Kidney (tissue), 14 donors: ENCODE data around the gene GRK2. TPM values are rescaled to one million over a fixed set of nuclear protein-coding genes. Genes with fewer than 3 reads are reported as not detected.

Experiments
- DNase-seq, 5 donors: peaks; one replicate each; pipeline ENCODE4 v3.0.0-alpha.2; 2013 to 2020
- FAIRE-seq: peaks from 2 replicates; lab custom pipeline; 2012; peaks lifted over from hg19 to GRCh38; lab: Jason Lieb, UNC
- H3K27ac ChIP-seq, 2 donors: one replicate each; pipeline ENCODE4 v1.7.0; 2013; ENCODE audit warnings: low read depth in 2 of 2, low read length in 2 of 2, inconsistent platforms in 1 of 2
- H3K27me3 ChIP-seq: one replicate; pipeline ENCODE4 v1.7.1; 2013; ENCODE audit warnings: low read length, inconsistent platforms; ENCODE audit not compliant: control insufficient read depth, insufficient read depth
- H3K36me3 ChIP-seq, 3 donors: one replicate each; pipeline versions ENCODE4 v1.7.0 to v1.7.1; 2013; ENCODE audit warnings: low read length in 3 of 3, control low read depth in 1 of 3, inconsistent platforms in 1 of 3; ENCODE audit not compliant: insufficient read depth in 3 of 3, control insufficient read depth in 2 of 3
- H3K4me1 ChIP-seq, 3 donors: one replicate each; pipeline versions ENCODE4 v1.7.0 to v1.7.1; 2013; ENCODE audit warnings: low read length in 3 of 3, inconsistent platforms in 1 of 3, low read depth in 1 of 3; ENCODE audit not compliant: control insufficient read depth in 2 of 3, insufficient read depth in 2 of 3
- H3K4me3 ChIP-seq, 3 donors: one replicate each; pipeline versions ENCODE4 v1.7.0 to v1.8.1; 2013; ENCODE audit warnings: low read length in 3 of 3, control low read depth in 1 of 3, inconsistent platforms in 1 of 3
- H3K9ac ChIP-seq, 3 donors: one replicate each; pipeline versions ENCODE4 v1.7.0 to v1.7.1; 2013; ENCODE audit warnings: low read length in 3 of 3, control low read depth in 1 of 3, inconsistent platforms in 1 of 3
- H3K9me3 ChIP-seq, 3 donors: one replicate each; pipeline versions ENCODE4 v1.7.0 to v1.7.1; 2013; ENCODE audit warnings: low read length in 3 of 3, control low read depth in 1 of 3, inconsistent platforms in 1 of 3; ENCODE audit not compliant: control insufficient read depth in 2 of 3, insufficient read depth in 1 of 3
- intact Hi-C: fragments of 100-400 bp; cut with DNase I; formaldehyde crosslinking; loops from one replicate; pipeline ENCODE4 v1.11.1; 2022
- polyA plus RNA-seq: library from polyadenylated mRNA; stranded (reverse); fragments of 350-450 nt; fragmentation: Illumina TruSeq; extraction: RNeasy Lipid Tissue Mini Kit (QIAGEN cat#74804); gene quantifications from one replicate; pipeline ENCODE4 v1.2.3, GENCODE V29; 2014; ENCODE audit warnings: low read depth, low replicate concordance; ENCODE audit not compliant: insufficient read depth
- total RNA-seq: library from RNA; stranded (reverse); fragmentation: NEBNext Ultra II Directional; extraction: Animal tissue kit (Norgen Biotek cat#: 25700); gene quantifications from one replicate; pipeline ENCODE4 v1.2.1, GENCODE V29; 2021
- TF ChIP-seq, protein P1 (sequence below): IDR thresholded peaks from 3 replicates; pipeline ENCODE4 v1.5.1; 2012; ENCODE audit warnings: mild to moderate bottlenecking, moderate library complexity, borderline replicate concordance; ENCODE audit not compliant: insufficient read depth; ENCODE audit errors: extremely low read depth
- donor health status: control.
- donor health status: control.
- donor health status: control.
- donor health status: control.
- donor health status: control.
- donor health status: DM: yes; HTN: yes; CAD: no.
- donor health status: Normal renal cell carcinoma (clear cell type).

Gene GRK2
- total and polyA plus RNA-seq, 2 donors from 2014 or later: 28.2 to 80.8 TPM

DNA sequence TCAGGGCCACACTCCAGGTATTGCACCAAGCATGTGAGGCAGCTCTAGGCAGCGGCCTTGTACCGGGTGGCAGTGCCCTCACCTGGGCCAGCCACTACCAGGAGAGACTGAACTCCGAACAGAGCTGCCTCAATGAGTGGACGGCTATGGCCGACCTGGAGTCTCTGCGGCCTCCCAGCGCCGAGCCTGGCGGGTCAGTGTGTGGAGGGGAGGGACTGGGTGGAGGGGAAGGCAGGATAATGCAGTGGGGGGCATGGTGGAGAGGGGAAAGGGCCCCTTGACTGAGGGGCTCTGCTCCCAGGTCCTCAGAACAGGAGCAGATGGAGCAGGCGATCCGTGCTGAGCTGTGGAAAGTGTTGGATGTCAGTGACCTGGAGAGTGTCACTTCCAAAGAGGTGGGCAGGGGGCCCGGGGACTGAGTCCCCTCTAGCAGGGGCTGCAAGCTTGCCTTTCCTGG lies 41.3 kb downstream of the GRK2 start:
- no peak for DNase-seq
- no peaks in the 10 kb centered on the region for H3K36me3 ChIP-seq
- TF ChIP-seq, protein P1, sequence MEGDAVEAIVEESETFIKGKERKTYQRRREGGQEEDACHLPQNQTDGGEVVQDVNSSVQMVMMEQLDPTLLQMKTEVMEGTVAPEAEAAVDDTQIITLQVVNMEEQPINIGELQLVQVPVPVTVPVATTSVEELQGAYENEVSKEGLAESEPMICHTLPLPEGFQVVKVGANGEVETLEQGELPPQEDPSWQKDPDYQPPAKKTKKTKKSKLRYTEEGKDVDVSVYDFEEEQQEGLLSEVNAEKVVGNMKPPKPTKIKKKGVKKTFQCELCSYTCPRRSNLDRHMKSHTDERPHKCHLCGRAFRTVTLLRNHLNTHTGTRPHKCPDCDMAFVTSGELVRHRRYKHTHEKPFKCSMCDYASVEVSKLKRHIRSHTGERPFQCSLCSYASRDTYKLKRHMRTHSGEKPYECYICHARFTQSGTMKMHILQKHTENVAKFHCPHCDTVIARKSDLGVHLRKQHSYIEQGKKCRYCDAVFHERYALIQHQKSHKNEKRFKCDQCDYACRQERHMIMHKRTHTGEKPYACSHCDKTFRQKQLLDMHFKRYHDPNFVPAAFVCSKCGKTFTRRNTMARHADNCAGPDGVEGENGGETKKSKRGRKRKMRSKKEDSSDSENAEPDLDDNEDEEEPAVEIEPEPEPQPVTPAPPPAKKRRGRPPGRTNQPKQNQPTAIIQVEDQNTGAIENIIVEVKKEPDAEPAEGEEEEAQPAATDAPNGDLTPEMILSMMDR: no peak

DNA sequence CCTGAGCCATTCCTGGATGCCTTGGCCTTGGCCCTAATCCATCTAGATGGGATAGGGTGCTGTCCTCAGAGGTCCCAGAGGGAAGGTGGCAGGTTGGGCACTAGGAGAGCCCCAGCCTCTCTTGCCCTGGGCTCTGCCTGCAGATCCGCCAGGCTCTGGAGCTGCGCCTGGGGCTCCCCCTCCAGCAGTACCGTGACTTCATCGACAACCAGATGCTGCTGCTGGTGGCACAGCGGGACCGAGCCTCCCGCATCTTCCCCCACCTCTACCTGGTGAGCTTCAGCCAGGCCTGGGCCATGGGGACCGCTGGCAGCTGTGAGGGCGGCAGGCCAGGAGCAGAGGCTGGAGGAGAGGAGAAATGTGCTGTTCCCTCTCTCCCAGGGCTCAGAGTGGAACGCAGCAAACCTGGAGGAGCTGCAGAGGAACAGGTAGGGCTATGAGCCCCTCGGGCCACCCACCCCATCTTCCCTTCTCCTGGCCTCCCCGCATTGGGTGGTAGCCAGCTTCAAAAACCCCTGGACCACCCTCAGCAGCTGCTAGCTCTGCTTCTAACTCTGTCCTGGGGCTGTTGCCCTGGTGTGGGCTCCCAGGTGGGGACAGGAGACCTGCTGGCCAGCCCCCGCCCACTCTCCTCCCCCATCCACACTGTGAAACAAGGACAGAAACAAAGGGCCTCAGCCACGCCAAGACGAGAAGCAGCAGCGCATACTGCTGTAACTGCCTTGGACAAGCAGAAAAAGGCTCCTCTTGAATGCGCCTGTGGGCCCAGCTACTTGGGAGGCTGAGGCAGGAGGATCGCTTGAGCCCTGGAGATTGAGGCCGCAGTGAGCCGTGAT lies 42.0 kb downstream of the GRK2 start:
- DNase-seq: no peak
- intact Hi-C loops: no loop called here
- TF ChIP-seq, protein P1: no peak
- Histone ChIP-seq H3K27ac (no peak overlapping the region), H3K36me3 (no peaks in the 10 kb centered on the region), H3K9me3 (no peaks in the 10 kb centered on the region), H3K27me3 (no peaks in the 10 kb centered on the region), H3K9ac (no peak overlapping the region), H3K4me1 (peaks cover 0 to 10% (median 0%) of the 10 kb centered on the region in 3 donors), H3K4me3 (no peak overlapping the region)
- FAIRE-seq: no peak

More for the DNA sequence above, 41.3 kb downstream of the GRK2 start:
- Histone ChIP-seq H3K9me3 (no peaks in the 10 kb centered on the region), H3K27ac (no peak overlapping the region), H3K4me1 (peaks cover 0 to 12% (median 2%) of the 10 kb centered on the region in 3 donors), H3K4me3 (no peak overlapping the region), H3K27me3 (no peaks in the 10 kb centered on the region), H3K9ac (no peak overlapping the region)
- no peak for FAIRE-seq
- intact Hi-C loops: no loop called here

DNA sequence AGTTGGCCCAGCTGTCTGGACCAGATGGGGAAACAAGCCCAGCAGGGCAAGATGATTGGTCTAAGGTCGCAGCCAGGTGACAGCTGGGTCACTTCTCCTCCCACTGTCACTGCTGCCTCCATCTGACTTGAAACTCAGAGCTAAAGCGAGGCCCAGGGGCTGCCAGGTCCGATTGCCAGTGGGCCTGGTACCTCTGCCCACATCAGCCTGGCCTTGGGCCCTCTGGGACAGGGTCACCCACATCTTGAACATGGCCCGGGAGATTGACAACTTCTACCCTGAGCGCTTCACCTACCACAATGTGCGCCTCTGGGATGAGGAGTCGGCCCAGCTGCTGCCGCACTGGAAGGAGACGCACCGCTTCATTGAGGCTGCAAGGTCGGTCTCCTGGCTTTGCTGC lies 42.9 kb downstream of the GRK2 start:
- no peaks in the 10 kb centered on the region for H3K9me3 ChIP-seq
- no peaks in the 10 kb centered on the region for H3K27me3 ChIP-seq
- no peak for FAIRE-seq
- no peak overlapping the region for H3K9ac ChIP-seq
- no peaks in the 10 kb centered on the region for H3K36me3 ChIP-seq
- no peak overlapping the region for H3K27ac ChIP-seq
- DNase-seq: no peak
- intact Hi-C loops: no loop called here
- H3K4me1 ChIP-seq: peaks cover 0 to 9% (median 0%) of the 10 kb centered on the region in 3 donors
- TF ChIP-seq, protein P1: no peak
- H3K4me3 ChIP-seq: no peak overlapping the region
